Fibroblast of mammary gland (primary cell): ENCODE measurements around the gene ASPN.

Experiments used
- DNase-seq: peaks from one replicate; pipeline ENCODE4 v3.0.0-alpha.2; 2010; ENCODE audit warnings: low read depth
- H3K4me3 ChIP-seq: 2 replicates; pipeline ENCODE4 v1.5.1; 2011; ENCODE audit warnings: low read depth, mild to moderate bottlenecking, low read length, moderate library complexity; ENCODE audit not compliant: control insufficient read depth
- CTCF ChIP-seq: conservative IDR thresholded peaks from 2 replicates; pipeline ENCODE4 v1.5.1; 2011; ENCODE audit warnings: low read depth, low read length, inconsistent platforms; ENCODE audit not compliant: control insufficient read depth, insufficient read depth

Gene ASPN

GRCh38 chr9:92508018-92508820 lies 25.9 kb upstream of the ASPN start:
- peak; percentile 3 for TF ChIP-seq CTCF
- DNase-seq: no peak
- no peak overlapping the region for H3K4me3 ChIP-seq

GRCh38 chr9:92507496-92507895 lies 25.2 kb upstream of the ASPN start:
- no peak overlapping the region for H3K4me3 ChIP-seq
- no peak for DNase-seq
- TF ChIP-seq CTCF: no peak

GRCh38 chr9:92507005-92507404 lies 24.7 kb upstream of the ASPN start:
- H3K4me3 ChIP-seq: no peak overlapping the region
- peak; percentile 21 for DNase-seq
- no peak for TF ChIP-seq CTCF

- no peak for TF ChIP-seq CTCF
- H3K4me3 ChIP-seq: peak overlapping the region; percentile 11
- peak; percentile 94 for DNase-seq
Measured at GRCh38 chr9:92506184-92506857, 24.0 kb upstream of the ASPN start.

GRCh38 chr9:92504881-92505280 lies 22.6 kb upstream of the ASPN start:
- TF ChIP-seq CTCF: no peak
- no peak overlapping the region for H3K4me3 ChIP-seq
- peak; percentile 38 for DNase-seq

GRCh38 chr9:92503156-92503555 lies 20.9 kb upstream of the ASPN start:
- DNase-seq: no peak
- TF ChIP-seq CTCF: no peak
- H3K4me3 ChIP-seq: no peak overlapping the region
